Endothelial cell of umbilical vein (primary cell): ENCODE results near the gene KCNE1. TPM values are rescaled to one million over a fixed set of nuclear protein-coding genes. Genes with fewer than 3 reads are reported as not detected.

Source experiments
- BruUV-seq: library from RNA; stranded (reverse); fragments of 400-500 nt; replicated peaks from 2 replicates; lab custom pipeline; 2021; lab: Mats Ljungman, UMichigan
- CTCF ChIA-PET: fragments of 300-600, 350-600 bp; sonication (Branson Sonifier 250); formaldehyde crosslinking; loops from one replicate; lab custom pipeline; 2021; ENCODE audit warnings: antibody characterized with exemption, inconsistent platforms; lab: Charles Lee
- POLR2A ChIA-PET: fragments of 300-600, 350-600 bp; sonication (Branson Sonifier 250); formaldehyde crosslinking; loops from one replicate; lab custom pipeline; 2021; ENCODE audit warnings: antibody characterized with exemption, inconsistent platforms; lab: Charles Lee
- DNase-seq: peaks from one replicate; pipeline ENCODE4 v3.0.0-alpha.2; 2011; ENCODE audit warnings: low read depth, low spot score
- FAIRE-seq: peaks from 2 replicates; lab custom pipeline; 2011; peaks lifted over from hg19 to GRCh38; lab: Jason Lieb, UNC
- H2AFZ ChIP-seq: 2 replicates; pipeline ENCODE4 v1.6.0; 2012; ENCODE audit warnings: low read depth, low read length, control low read depth, inconsistent platforms
- H3K27ac ChIP-seq: 2 replicates; pipeline ENCODE4 v1.5.1; 2011; ENCODE audit warnings: low read depth, mild to moderate bottlenecking, control low read depth, low read length, moderate library complexity; ENCODE audit not compliant: insufficient read depth
- H3K27me3 ChIP-seq, 2 experiments: 2 replicates each; pipeline versions ENCODE4 v1.6.0 to v1.6.1; 2011; ENCODE audit warnings: low read length in 2 of 2, mixed read lengths in 1 of 2; ENCODE audit not compliant: control insufficient read depth in 2 of 2, insufficient read depth in 2 of 2
- H3K36me3 ChIP-seq, 2 experiments: 2 replicates in 1 of 2; 3 replicates in 1 of 2; pipeline ENCODE4 v1.5.1; 2011; ENCODE audit warnings: low read length in 2 of 2, mild to moderate bottlenecking in 1 of 2, moderate library complexity in 1 of 2; ENCODE audit not compliant: control insufficient read depth in 2 of 2, insufficient read depth in 2 of 2; ENCODE audit errors: extremely low read depth in 1 of 2
- H3K4me1 ChIP-seq: 3 replicates; pipeline ENCODE4 v1.5.1; 2011; ENCODE audit warnings: mild to moderate bottlenecking, low read length; ENCODE audit not compliant: control insufficient read depth, insufficient read depth; ENCODE audit errors: extremely low read depth
- H3K4me2 ChIP-seq: 2 replicates; pipeline ENCODE4 v1.6.1; 2011; ENCODE audit warnings: low read length, control low read depth, mixed read lengths; ENCODE audit not compliant: insufficient read depth
- H3K4me3 ChIP-seq, 3 experiments: fragments of 200-600 bp in 1 of 3; sonication (generic), shearing (Covaris generic) in 1 of 3; replicated peaks in 1 of 3; 2 replicates each; pipeline ENCODE4 v1.5.1; 2011 to 2016; ENCODE audit warnings: control low read depth in 3 of 3, low read length in 3 of 3, mild to moderate bottlenecking in 2 of 3, inconsistent platforms in 1 of 3, low read depth in 1 of 3, moderate library complexity in 1 of 3; ENCODE audit not compliant: insufficient read depth in 1 of 3
- H3K79me2 ChIP-seq: 2 replicates; pipeline ENCODE4 v1.6.0; 2012; ENCODE audit warnings: low read length, inconsistent platforms; ENCODE audit not compliant: control insufficient read depth, insufficient read depth
- H3K9ac ChIP-seq: replicated peaks from 2 replicates; pipeline ENCODE3; 2011; ENCODE audit warnings: low read length, control low read depth; ENCODE audit not compliant: insufficient read depth; ENCODE audit errors: extremely low read depth
- H3K9me1 ChIP-seq: replicated peaks from 3 replicates; pipeline ENCODE4 v1.6.0; 2011; ENCODE audit warnings: mild to moderate bottlenecking, low read length; ENCODE audit not compliant: control insufficient read depth, insufficient read depth; ENCODE audit errors: extremely low read depth
- H3K9me3 ChIP-seq: replicated peaks from 2 replicates; pipeline ENCODE4 v1.5.1; 2012; ENCODE audit warnings: low read length, inconsistent platforms; ENCODE audit not compliant: control insufficient read depth, insufficient read depth
- H4K20me1 ChIP-seq: replicated peaks from 2 replicates; pipeline ENCODE3; 2011; ENCODE audit warnings: mild to moderate bottlenecking, low read length; ENCODE audit not compliant: control insufficient read depth, insufficient read depth; ENCODE audit errors: extremely low read depth
- EZH2 ChIP-seq: IDR thresholded peaks from 2 replicates; pipeline ENCODE4 v1.6.1; 2012; ENCODE audit warnings: borderline replicate concordance, low read depth, mild to moderate bottlenecking, moderate library complexity, low read length, inconsistent platforms; ENCODE audit not compliant: severe bottlenecking
- FOS ChIP-seq: IDR thresholded peaks from 2 replicates; pipeline ENCODE4 v1.6.1; 2011; ENCODE audit warnings: mild to moderate bottlenecking, low read length, moderate library complexity, borderline replicate concordance; ENCODE audit not compliant: insufficient read depth
- POLR2A ChIP-seq: IDR thresholded peaks from 2 replicates; pipeline ENCODE4 v1.6.1; 2012; ENCODE audit warnings: low read depth, mild to moderate bottlenecking, control low read depth, low read length
- dilution Hi-C: fragments of 300-500 bp; cut with MboI; formaldehyde crosslinking; loops from one replicate; pipeline ENCODE4 v1.15.0; 2019; ENCODE audit warnings: low sequenced_read_pairs; ENCODE audit not compliant: extremely low pct_ligation_motif_present
- intact Hi-C: fragments of 100-400 bp; cut with micrococcal nuclease; formaldehyde crosslinking; loops from one replicate; pipeline ENCODE4 v1.10.0; 2022
- polyA plus RNA-seq, 4 experiments: library from polyadenylated mRNA; depleted of rRNA in 3 of 4; stranded (reverse) in 3 of 4; unstranded in 1 of 4; fragments of >200 nt; gene quantifications; 2 replicates each; pipeline versions ENCODE4 v1.2.1 to v1.2.3, GENCODE V29; 2011 to 2012; ENCODE audit warnings: missing spikeins in 1 of 4
- total RNA-seq: library from RNA; stranded (reverse); gene quantifications from 2 replicates; pipeline ENCODE4 v1.2.3, GENCODE V29; 2021

KCNE1 gene
- total and polyA plus RNA-seq, 2 donors (not counting 3 experiments of a cell fraction or from before 2014, with no cell fraction given): 0.10 to 0.38 TPM

DNA sequence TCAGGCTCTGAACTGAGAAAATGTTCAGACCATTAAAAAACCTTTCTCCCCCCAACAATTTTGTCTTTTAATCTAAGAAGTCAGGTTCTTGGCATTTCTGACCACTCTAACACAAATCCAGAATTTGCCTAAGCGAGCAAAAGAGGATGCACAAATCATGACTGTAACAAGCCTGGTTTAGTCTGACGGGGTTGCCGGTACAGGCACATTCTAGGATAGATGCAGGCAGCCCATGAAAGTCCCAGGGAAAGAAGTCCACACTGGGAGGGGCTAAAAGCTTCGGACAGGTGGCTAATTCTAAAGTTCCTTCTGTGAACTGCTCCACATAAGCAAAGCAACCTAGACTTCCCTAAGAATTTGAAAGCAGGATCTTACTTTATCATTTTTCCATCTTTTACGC is 48.0 kb upstream of the KCNE1 start:
- CTCF ChIA-PET: interaction anchor here (4.0 kb wide), 1 partner anchor 16 kb away, joined by 19 read pairs; no protein-coding TSS in a partner anchor
- no peak for FAIRE-seq
- no peak overlapping the region for H3K27ac ChIP-seq
- no peaks in the 10 kb centered on the region for H3K27me3 ChIP-seq
- H3K4me3 ChIP-seq: no peak overlapping the region
- H3K9me3 ChIP-seq: no peaks in the 10 kb centered on the region
- H3K36me3 ChIP-seq: no peaks in the 10 kb centered on the region
- H3K79me2 ChIP-seq: no peaks in the 10 kb centered on the region
- no peak for DNase-seq
- no peaks in the 10 kb centered on the region for H3K4me1 ChIP-seq
- no peaks in the 10 kb centered on the region for H3K9me1 ChIP-seq
- dilution Hi-C loops: no loop called here
- no peaks in the 10 kb centered on the region for H4K20me1 ChIP-seq
- H3K4me2 ChIP-seq: no peak overlapping the region
- POLR2A ChIA-PET: no interaction called here
- BruUV-seq: no TSS peak
- intact Hi-C loops: no loop called here
- TF ChIP-seq EZH2 (no peak), FOS (no peak)
- no peak overlapping the region for H2AFZ ChIP-seq
- H3K9ac ChIP-seq: no peak overlapping the region

DNA sequence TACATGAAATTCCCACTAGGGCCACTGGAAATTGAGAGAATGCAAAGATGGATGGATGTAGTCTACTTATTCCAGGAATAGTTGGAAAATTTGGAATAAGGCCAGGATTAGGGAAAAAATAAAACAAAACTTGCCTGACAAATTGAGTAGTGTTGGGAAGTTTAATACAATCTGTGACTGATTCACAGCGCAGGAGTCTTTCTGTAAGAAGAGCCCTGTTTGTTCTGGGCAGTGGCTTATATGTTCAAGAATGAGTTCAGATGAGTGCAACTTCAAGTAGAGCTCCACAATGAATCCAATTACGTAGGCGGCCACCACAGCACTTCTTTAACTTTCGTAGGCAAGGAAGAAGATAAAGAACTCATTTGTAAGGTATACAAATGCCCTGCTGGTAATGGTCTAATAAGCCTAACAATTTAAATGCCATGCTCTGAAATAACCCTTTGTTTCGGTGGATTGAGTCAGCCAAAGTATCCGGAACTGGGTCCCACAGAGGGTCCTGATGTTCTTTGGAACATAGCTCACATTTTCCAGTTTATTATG is 47.1 kb upstream of the KCNE1 start:
- no peaks in the 10 kb centered on the region for H4K20me1 ChIP-seq
- peaks cover 1% of the 10 kb centered on the region for H3K4me1 ChIP-seq
- no peak overlapping the region for H3K27ac ChIP-seq
- no peaks in the 10 kb centered on the region for H3K9me1 ChIP-seq
- POLR2A ChIA-PET: interaction anchor here (1.6 kb wide), 1 partner anchor 32 kb away, joined by 4 read pairs; no protein-coding TSS in a partner anchor
- H3K9me3 ChIP-seq: no peaks in the 10 kb centered on the region
- no peaks in the 10 kb centered on the region for H3K36me3 ChIP-seq
- CTCF ChIA-PET: interaction anchor here (1.1 to 4.0 kb wide), 4 partner anchors 9 to 28 kb away, joined by 3 to 19 read pairs (median 6); no protein-coding TSS in a partner anchor
- no peak for TF ChIP-seq POLR2A
- no TSS peak for BruUV-seq
- intact Hi-C loops: no loop called here
- no peak overlapping the region for H3K9ac ChIP-seq
- FAIRE-seq: no peak
- dilution Hi-C loops: no loop called here
- no peak overlapping the region for H3K4me3 ChIP-seq
- H3K27me3 ChIP-seq: no peaks in the 10 kb centered on the region
- no peak for DNase-seq
- no peak overlapping the region for H3K4me2 ChIP-seq
- no peak overlapping the region for H2AFZ ChIP-seq
- no peaks in the 10 kb centered on the region for H3K79me2 ChIP-seq
